ENCODE measurements around the gene DHDDS. TPM values are rescaled to one million over a fixed set of nuclear protein-coding genes. Genes with fewer than 3 reads are reported as not detected.

Gene DHDDS
- total RNA-seq, 4 donors from 2014 or later = 24.7 to 45.4 (median 32.8) TPM

DNA sequence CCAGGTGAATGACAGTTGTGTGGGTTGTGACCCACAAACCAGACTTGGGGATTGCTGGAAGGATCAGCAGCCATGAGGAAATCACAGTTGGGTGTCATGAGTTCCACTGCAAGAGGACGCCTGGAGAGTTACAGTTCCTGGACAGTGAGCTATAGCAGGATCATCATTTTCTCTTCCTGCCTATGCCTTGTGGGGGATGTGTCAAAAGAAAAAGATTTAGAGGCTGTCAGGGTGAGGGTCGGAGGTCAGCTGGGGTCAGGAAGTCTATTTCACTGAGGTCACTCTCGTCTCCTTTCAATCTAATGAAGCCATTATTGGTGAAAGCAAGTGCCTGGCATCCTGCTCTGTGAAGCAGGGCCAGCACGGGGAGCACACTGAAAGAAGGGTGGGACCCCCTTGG lies 28.5 kb upstream of the DHDDS start:
- no peak for DNase-seq (ENCODE audit: low spot score in 2 of 2)
- Histone ChIP-seq H3K4me1 (no peaks in the 10 kb centered on the region), H3K4me3 (no peak overlapping the region), H3K36me3 (no peaks in the 10 kb centered on the region), H3K27ac (no peak overlapping the region), H3K27me3 (peaks cover 0 to 11% of the 10 kb centered on the region in 2 donors), H3K9me3 (no peaks in the 10 kb centered on the region)
- 11 to 13% methylated on average over 4 of the region's 4 CpGs for WGBS, 2 donors
- TF ChIP-seq, protein P1, sequence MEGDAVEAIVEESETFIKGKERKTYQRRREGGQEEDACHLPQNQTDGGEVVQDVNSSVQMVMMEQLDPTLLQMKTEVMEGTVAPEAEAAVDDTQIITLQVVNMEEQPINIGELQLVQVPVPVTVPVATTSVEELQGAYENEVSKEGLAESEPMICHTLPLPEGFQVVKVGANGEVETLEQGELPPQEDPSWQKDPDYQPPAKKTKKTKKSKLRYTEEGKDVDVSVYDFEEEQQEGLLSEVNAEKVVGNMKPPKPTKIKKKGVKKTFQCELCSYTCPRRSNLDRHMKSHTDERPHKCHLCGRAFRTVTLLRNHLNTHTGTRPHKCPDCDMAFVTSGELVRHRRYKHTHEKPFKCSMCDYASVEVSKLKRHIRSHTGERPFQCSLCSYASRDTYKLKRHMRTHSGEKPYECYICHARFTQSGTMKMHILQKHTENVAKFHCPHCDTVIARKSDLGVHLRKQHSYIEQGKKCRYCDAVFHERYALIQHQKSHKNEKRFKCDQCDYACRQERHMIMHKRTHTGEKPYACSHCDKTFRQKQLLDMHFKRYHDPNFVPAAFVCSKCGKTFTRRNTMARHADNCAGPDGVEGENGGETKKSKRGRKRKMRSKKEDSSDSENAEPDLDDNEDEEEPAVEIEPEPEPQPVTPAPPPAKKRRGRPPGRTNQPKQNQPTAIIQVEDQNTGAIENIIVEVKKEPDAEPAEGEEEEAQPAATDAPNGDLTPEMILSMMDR (IDR thresholded peaks at IDR 0.05) = no peak
- no peak for TF ChIP-seq EP300 (IDR thresholded peaks at IDR 0.05)
- no peak for TF ChIP-seq POLR2A (IDR thresholded peaks at IDR 0.05)

DNA sequence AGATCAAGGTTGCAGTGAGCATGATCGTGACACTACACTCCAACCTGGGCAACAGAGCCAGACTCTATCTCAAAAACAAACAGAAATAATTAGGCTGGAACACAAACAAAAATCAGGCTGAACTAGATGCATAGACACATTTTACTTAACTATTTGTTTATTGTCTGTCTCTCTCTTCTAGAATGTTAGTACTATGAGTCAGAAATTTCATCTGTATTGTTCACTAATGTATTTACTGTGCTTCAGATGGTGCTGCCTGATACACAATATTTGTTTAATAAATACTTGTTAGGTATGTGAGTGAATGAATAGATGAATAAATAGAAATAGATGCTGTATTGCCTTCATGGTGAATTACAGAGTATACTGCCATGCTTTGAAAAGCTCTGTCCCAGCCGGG lies 27.5 kb upstream of the DHDDS start:
- DNase-seq (ENCODE audit: low spot score in 2 of 2) = no peak
- Histone ChIP-seq H3K4me1 (peaks cover 0 to 4% (median 0%) of the 10 kb centered on the region in 4 donors), H3K9me3 (no peaks in the 10 kb centered on the region), H3K36me3 (no peaks in the 10 kb centered on the region), H3K27me3 (peaks cover 0 to 20% of the 10 kb centered on the region in 2 donors), H3K27ac (no peak overlapping the region), H3K4me3 (no peak overlapping the region)
- TF ChIP-seq POLR2A (IDR thresholded peaks at IDR 0.05) (no peak), EP300 (IDR thresholded peaks at IDR 0.05) (no peak)
- TF ChIP-seq, protein P1 (IDR thresholded peaks at IDR 0.05) = no peak
- 83 to 87% methylated on average over 2 of the region's 2 CpGs for WGBS, 2 donors

- Histone ChIP-seq H3K36me3 (no peaks in the 10 kb centered on the region), H3K4me3 (no peak overlapping the region), H3K27ac (no peak overlapping the region), H3K27me3 (peaks cover 0 to 27% of the 10 kb centered on the region in 2 donors), H3K4me1 (peaks cover 0 to 4% (median 0%) of the 10 kb centered on the region in 4 donors), H3K9me3 (no peaks in the 10 kb centered on the region)
- DNase-seq (ENCODE audit: low spot score in 2 of 2) = no peak
- TF ChIP-seq POLR2A (IDR thresholded peaks at IDR 0.05) (no peak), EP300 (IDR thresholded peaks at IDR 0.05) (no peak)
- TF ChIP-seq, protein P1 (IDR thresholded peaks at IDR 0.05) = no peak
- WGBS, 2 donors = 79 to 84% methylated on average over 7 of the region's 7 CpGs
Observed at GRCh38 chr1:26405281-26405915, 26.7 kb upstream of the DHDDS start.

DNA sequence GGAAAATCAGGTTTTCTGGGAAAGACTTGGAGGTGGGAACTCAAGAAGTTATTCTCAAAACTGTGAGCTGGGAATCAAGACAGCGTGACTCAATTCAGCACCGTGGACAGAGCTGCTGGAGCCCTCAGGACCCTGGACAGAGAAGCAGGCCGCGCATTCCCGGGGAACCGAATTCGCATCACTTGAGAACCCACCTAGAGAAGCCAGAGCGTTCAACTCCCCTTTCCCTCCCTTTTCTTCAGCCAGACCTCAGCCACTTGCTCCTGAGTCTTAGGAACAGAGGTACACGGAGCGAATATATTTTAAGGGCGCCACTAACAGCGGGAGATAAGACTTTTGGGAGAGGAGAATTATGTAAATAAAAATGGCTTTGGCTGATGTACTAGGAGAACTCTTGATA lies 23.5 kb upstream of the DHDDS start:
- no peak overlapping the region for H3K4me3 ChIP-seq
- H3K9me3 ChIP-seq = no peaks in the 10 kb centered on the region
- DNase-seq (ENCODE audit: low spot score in 2 of 2) = peak; percentile 47 to 79
- WGBS, 2 donors = 1% methylated on average over 12 of the region's 12 CpGs
- H3K27me3 ChIP-seq = peaks cover 0 to 54% of the 10 kb centered on the region in 2 donors
- no peak overlapping the region for H3K27ac ChIP-seq
- H3K36me3 ChIP-seq = no peaks in the 10 kb centered on the region
- TF ChIP-seq EP300 (IDR thresholded peaks at IDR 0.05) = peak in 1 of 2 donors; percentile 43
- TF ChIP-seq, protein P1 (IDR thresholded peaks at IDR 0.05) = no peak
- H3K4me1 ChIP-seq = peaks cover 0 to 4% (median 0%) of the 10 kb centered on the region in 4 donors

DNA sequence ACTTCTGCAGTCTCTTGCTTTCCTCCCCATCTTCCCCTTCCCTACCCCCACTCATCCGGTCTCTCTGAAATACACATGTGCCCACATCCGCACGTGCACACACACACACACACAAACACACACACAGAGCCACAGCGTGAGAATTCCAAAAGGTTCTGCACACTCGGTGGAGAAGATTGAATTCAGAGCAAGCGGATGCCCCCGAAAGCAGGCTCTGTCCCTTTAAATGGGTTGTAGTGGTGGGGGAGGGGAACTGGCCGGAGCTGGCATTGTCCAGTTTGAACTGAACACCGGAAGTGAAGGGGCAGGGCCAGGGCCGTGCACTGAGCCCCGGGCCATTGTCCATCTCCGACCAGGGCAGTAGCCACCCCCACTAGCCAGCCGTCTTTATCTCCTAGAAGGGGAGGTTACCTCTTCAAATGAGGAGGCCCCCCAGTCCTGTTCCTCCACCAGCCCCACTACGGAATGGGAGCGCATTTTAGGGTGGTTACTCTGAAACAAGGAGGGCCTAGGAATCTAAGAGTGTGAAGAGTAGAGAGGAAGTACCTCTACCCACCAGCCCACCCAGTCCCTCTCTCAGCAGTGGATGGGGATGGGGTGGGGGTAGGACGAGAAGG lies 22.8 kb upstream of the DHDDS start:
- WGBS, 2 donors = 1 to 4% methylated on average over 16 of the region's 16 CpGs
- Histone ChIP-seq H3K27ac (no peak overlapping the region), H3K36me3 (no peaks in the 10 kb centered on the region), H3K4me1 (peaks cover 0 to 4% (median 0%) of the 10 kb centered on the region in 4 donors), H3K9me3 (no peaks in the 10 kb centered on the region), H3K27me3 (peaks cover 0 to 60% of the 10 kb centered on the region in 2 donors), H3K4me3 (no peak overlapping the region)
- no peak for DNase-seq (ENCODE audit: low spot score in 2 of 2)
- TF ChIP-seq EP300 (IDR thresholded peaks at IDR 0.05) (no peak), POLR2A (IDR thresholded peaks at IDR 0.05) (no peak)
- TF ChIP-seq, protein P1 (IDR thresholded peaks at IDR 0.05) = no peak

All from tibial nerve (tissue), 4 donors.